Pancreas (tissue), 10 donors: ENCODE data around the gene MAPK6. TPM values are rescaled to one million over a fixed set of nuclear protein-coding genes. Genes with fewer than 3 reads are reported as not detected.
A peak's percentile ranks its signal among the peaks of the same experiment; 100 is the strongest.

Experiments used
- ATAC-seq, 4 donors: fragments of 200-7000 bp; cut with Tn5 transposase; one replicate each; pipeline versions ENCODE4 v1.8.0 to v1.9.1; 2020; ENCODE audit warnings: mild to moderate bottlenecking in 4 of 4, moderate library complexity in 4 of 4
- DNase-seq, 6 donors: peaks; one replicate each; pipeline ENCODE4 v3.0.0-alpha.2; 2020
- FAIRE-seq: peaks from 2 replicates; lab custom pipeline; 2012; peaks lifted over from hg19 to GRCh38; lab: Jason Lieb, UNC
- H3K27ac ChIP-seq, 4 donors: fragments of 200-600 bp; sonication (generic); 1 replicate in 3 of 4; 2 replicates in 1 of 4; pipeline versions ENCODE4 v1.5.0 to v1.8.0; 2020
- H3K27me3 ChIP-seq, 4 donors: fragments of 200-600 bp; one replicate each; pipeline ENCODE4 v1.8.0; 2021
- H3K36me3 ChIP-seq, 3 donors: fragments of 200-600 bp; sonication (generic) in 1 of 3; one replicate each; pipeline versions ENCODE4 v1.5.0 to v1.8.0; 2020 to 2021
- H3K4me1 ChIP-seq, 3 donors: fragments of 200-600 bp; one replicate each; pipeline ENCODE4 v1.8.0; 2021
- H3K4me3 ChIP-seq, 4 donors: fragments of 200-600 bp; sonication (generic) in 2 of 4; one replicate each; pipeline versions ENCODE4 v1.5.0 to v1.8.0; 2020 to 2021
- H3K9me3 ChIP-seq, 4 donors: fragments of 200-600 bp; one replicate each; pipeline ENCODE4 v1.8.0; 2021
- CTCF ChIP-seq, 4 donors: fragments of 200-600 bp; sonication (generic) in 3 of 4; IDR thresholded peaks; one replicate each; pipeline versions ENCODE4 v1.5.0 to v1.8.0; 2021; ENCODE audit warnings: antibody characterized with exemption in 4 of 4
- WGBS, 2 donors: extraction: QIAGEN DNeasy Blood & Tissue Kit; methylation state at CpG; one replicate each; pipeline ENCODE4 v1.1.7; 2013; 5-methylcytosine and 5-hydroxymethylcytosine counted together
- intact Hi-C, 3 donors: fragments of 100-400 bp; cut with DNase I; formaldehyde crosslinking; loops; one replicate each; pipeline versions ENCODE4 v1.11.1 to v1.14.2; 2022
- polyA plus RNA-seq, 2 donors: library from polyadenylated mRNA; stranded (reverse); fragments of 200-250 nt; gene quantifications; one replicate each; pipeline ENCODE4 v1.2.3, GENCODE V29; 2013
- total RNA-seq, 6 donors: library from RNA; stranded (reverse); fragmentation: NEBNext Ultra II Directional in 4 of 6; extraction: Animal tissue kit (Norgen Biotek cat#: 25700) in 4 of 6; gene quantifications; one replicate each; pipeline versions ENCODE4 v1.2.1 to v1.2.4, GENCODE V29; 2021 to 2023
- donor health status: healthy with polysubstance abuse.
- donor health status: DM: no; HTN: no; CAD: no; lungs with moderate emphysema.
- donor health status: DM: no; HTN: no; CAD: no.
- donor health status: control.
- donor health status: control.
- donor health status: Bipolar disorder and iron deficiency.
- donor health status: DM: yes; HTN: yes; CAD: no.
- donor health status: DM: no; HTN: no; CAD: no.
- donor health status: DM: no; HTN: no; CAD: no.
- donor health status: DM: yes; HTN: yes; CAD: no.

Gene MAPK6
- total and polyA plus RNA-seq, 8 donors = 3.0 to 13.9 (median 10.1) TPM

- Histone ChIP-seq H3K27me3 (no peaks in the 10 kb centered on the region), H3K4me3 (no peak overlapping the region), H3K4me1 (no peaks in the 10 kb centered on the region), H3K27ac (no peak overlapping the region), H3K9me3 (no peaks in the 10 kb centered on the region), H3K36me3 (no peaks in the 10 kb centered on the region)
- DNase-seq (no peak), ATAC-seq (no peak), FAIRE-seq (no peak)
- intact Hi-C loops = no loop called here
- no peak for TF ChIP-seq CTCF (IDR thresholded peaks at IDR 0.05)
- 89 to 97% methylated on average over 3 of the region's 3 CpGs for WGBS, 2 donors
Measured at GRCh38 chr15:52013151-52013791, 5.7 kb upstream of the MAPK6 start.

GRCh38 chr15:52014616-52015015, 4.4 kb upstream of the MAPK6 start:
- Histone ChIP-seq H3K27me3 (no peaks in the 10 kb centered on the region), H3K4me1 (no peaks in the 10 kb centered on the region), H3K27ac (no peak overlapping the region), H3K36me3 (no peaks in the 10 kb centered on the region), H3K4me3 (no peak overlapping the region), H3K9me3 (no peaks in the 10 kb centered on the region)
- DNase-seq (no peak), ATAC-seq (no peak), FAIRE-seq (no peak)
- whole genome bisulfite sequencing, 2 donors = 96 to 100% methylated on average over 1 of the region's 1 CpG
- intact Hi-C loops = no loop called here
- TF ChIP-seq CTCF (IDR thresholded peaks at IDR 0.05) = no peak

- no peak overlapping the region for H3K27ac ChIP-seq
- DNase-seq = no peak
- H3K27me3 ChIP-seq = no peaks in the 10 kb centered on the region
- no peak for ATAC-seq
- intact Hi-C loops = no loop called here
- H3K4me3 ChIP-seq = no peak overlapping the region
- H3K9me3 ChIP-seq = no peaks in the 10 kb centered on the region
- FAIRE-seq = no peak
- TF ChIP-seq CTCF (IDR thresholded peaks at IDR 0.05) = no peak
- 93 to 100% methylated on average over 2 of the region's 2 CpGs for WGBS, 2 donors
- peaks cover 0 to 5% (median 0%) of the 10 kb centered on the region in 3 donors for H3K4me1 ChIP-seq
- H3K36me3 ChIP-seq = no peaks in the 10 kb centered on the region
Measured at GRCh38 chr15:52016316-52016715, 2.7 kb upstream of the MAPK6 start.

- intact Hi-C loops = no loop called here
- no peak for FAIRE-seq
- Histone ChIP-seq H3K36me3 (no peaks in the 10 kb centered on the region), H3K27ac (peak overlapping the region in 3 of 4 donors; percentile 84 to 96 (median 95)), H3K9me3 (no peaks in the 10 kb centered on the region), H3K4me1 (peaks cover 0 to 21% (median 18%) of the 10 kb centered on the region in 3 donors), H3K27me3 (no peaks in the 10 kb centered on the region), H3K4me3 (peak overlapping the region in 1 of 4 donors; percentile 53)
- ATAC-seq = no peak
- DNase-seq = no peak
- no peak for TF ChIP-seq CTCF (IDR thresholded peaks at IDR 0.05)
- WGBS, 2 donors = 93% methylated on average over 7 of the region's 7 CpGs
Measured at GRCh38 chr15:52018244-52018643, 775 bp upstream of the MAPK6 start.
